Measurements from ENCODE around the gene RPTOR. TPM values are rescaled to one million over a fixed set of nuclear protein-coding genes. Genes with fewer than 3 reads are reported as not detected.

RPTOR gene
- total RNA-seq, 1 experiment from 2014 or later: 25.1 TPM

- Histone ChIP-seq H3K27ac (ENCODE audit: insufficient read length, low read depth, low read length) (no peak overlapping the region), H3K56ac (ENCODE audit: insufficient read length, low read depth, low read length) (no peak overlapping the region), H3K79me2 (ENCODE audit: insufficient read depth, low read length) (no peaks in the 10 kb centered on the region), H4K20me1 (ENCODE audit: control insufficient read depth, insufficient read depth, insufficient read length) (no peaks in the 10 kb centered on the region), H3K79me1 (ENCODE audit: insufficient read depth, low read depth, low read length, poor library complexity, severe bottlenecking) (no peaks in the 10 kb centered on the region), H2BK15ac (ENCODE audit: low read depth, low read length) (no peak overlapping the region), H3K18ac (ENCODE audit: insufficient read length, low read depth, low read length) (no peak overlapping the region), H3K9ac (ENCODE audit: extremely low read depth, insufficient read length, low read length) (no peak overlapping the region), H4K8ac (replicated peaks; ENCODE audit: insufficient read length, low read depth, low read length) (no peak overlapping the region), H3K4ac (ENCODE audit: low read depth, low read length) (no peak overlapping the region), H3K27me3 (ENCODE audit: insufficient read depth, low read length) (no peaks in the 10 kb centered on the region), H3K14ac (ENCODE audit: insufficient read depth, low read length) (no peak overlapping the region), H3T11ph (ENCODE audit: low read length) (no peak overlapping the region), H2BK12ac (ENCODE audit: insufficient read length, low read depth, low read length) (no peak overlapping the region), H2AK5ac (ENCODE audit: insufficient read length, low read length) (no peak overlapping the region), H2BK20ac (ENCODE audit: low read depth, low read length, poor library complexity, severe bottlenecking) (no peak overlapping the region), H4K5ac (ENCODE audit: insufficient read length, low read depth, low read length) (no peak overlapping the region), H2BK5ac (ENCODE audit: insufficient read length, low read length) (no peak overlapping the region), H3K9me3 (ENCODE audit: control insufficient read depth, low read depth, low read length) (no peaks in the 10 kb centered on the region), H3K4me1 (ENCODE audit: insufficient read depth, low read length) (peaks cover 8% of the 10 kb centered on the region; the same call in 1 of the 2 replicates), H3K23ac (ENCODE audit: insufficient read length, low read depth, low read length) (no peak overlapping the region), H3K4me2 (ENCODE audit: insufficient read depth, insufficient read length, low read length) (no peak overlapping the region), H3K23me2 (ENCODE audit: insufficient read length, low read depth, low read length, poor library complexity, severe bottlenecking) (no peaks in the 10 kb centered on the region), H4K91ac (ENCODE audit: insufficient read length, low read depth, low read length) (no peak overlapping the region), H2BK120ac (ENCODE audit: low read depth, low read length, poor library complexity, severe bottlenecking) (no peak overlapping the region), H2AFZ (ENCODE audit: low read length) (no peak overlapping the region)
- Mint-ChIP-seq H3K27me3 (ENCODE audit: low read depth) (no peaks in the 10 kb centered on the region), H3K27ac (no peak overlapping the region), H3K9me3 (no peaks in the 10 kb centered on the region), H3K4me1 (peaks cover 32 to 40% of the 10 kb centered on the region in 2 experiments), H3K36me3 (ENCODE audit: insufficient read depth in 1 of 3, low read depth in 3 of 3) (peaks cover 7 to 17% (median 10%) of the 10 kb centered on the region in 3 experiments), H3K4me3 (no peak overlapping the region)
- no peak for TF ChIP-seq CTCF (conservative IDR thresholded peaks at IDR 0.05)
- DNase-seq: no peak
- WGBS (ENCODE audit: extremely low coverage, insufficient read length, low lambda C conversion rate): no CpG with 5 or more reads among the region's 9 CpGs
Observed at GRCh38 chr17:80754846-80755245, 210.2 kb downstream of the RPTOR start.

Measured in H9 (cell line).